Cerebellar cortex (tissue), 1 donor: ENCODE measurements around the gene C15orf39.
"Not testable (repeated sequence)": the region's sequence is repeated elsewhere in the genome, so short reads cannot be mapped to it uniquely, and the experiment has no call there.

ENCODE experiments used
- DNase-seq: peaks from one replicate; pipeline ENCODE4 v3.0.0-alpha.2; 2015; ENCODE audit warnings: low spot score

The C15orf39 gene

GRCh38 chr15:75231836-75232235 lies 30.2 kb downstream of the C15orf39 start:
- no peak for DNase-seq

- no peak for DNase-seq
Observed at GRCh38 chr15:75232252-75232813, 30.7 kb downstream of the C15orf39 start.

- no peak for DNase-seq
Observed at GRCh38 chr15:75232826-75233503, 31.3 kb downstream of the C15orf39 start.

GRCh38 chr15:75233504-75234190 lies 32.0 kb downstream of the C15orf39 start:
- DNase-seq = no peak

- no peak for DNase-seq
Observed at GRCh38 chr15:75234191-75234810, 32.6 kb downstream of the C15orf39 start.

- DNase-seq = no peak
Observed at GRCh38 chr15:75235051-75235673, 33.5 kb downstream of the C15orf39 start.

GRCh38 chr15:75235760-75236729 lies 34.4 kb downstream of the C15orf39 start:
- DNase-seq = no peak

GRCh38 chr15:75237316-75237982 lies 35.8 kb downstream of the C15orf39 start:
- no peak for DNase-seq

- no peak for DNase-seq
Observed at GRCh38 chr15:75238150-75238549, 36.5 kb downstream of the C15orf39 start.

- not testable (repeated sequence) for DNase-seq
Observed at GRCh38 chr15:75245741-75246140, 44.1 kb downstream of the C15orf39 start.

- not testable (repeated sequence) for DNase-seq
Observed at GRCh38 chr15:75248991-75249390, 47.3 kb downstream of the C15orf39 start.

GRCh38 chr15:75249726-75250125 lies 48.0 kb downstream of the C15orf39 start:
- DNase-seq = no peak

- not testable (repeated sequence) for DNase-seq
Observed at GRCh38 chr15:75251343-75251742, 49.7 kb downstream of the C15orf39 start.

GRCh38 chr15:75252285-75252684 lies 50.6 kb downstream of the C15orf39 start:
- not testable (repeated sequence) for DNase-seq

GRCh38 chr15:75258034-75258433 lies 56.4 kb downstream of the C15orf39 start, which contains the start of gene GOLGA6C:
GOLGA6C (plus strand) TSS chr15:75258334; CDS start chr15:75258599, 265 bp downstream.
- not testable (repeated sequence) for DNase-seq

GRCh38 chr15:75258620-75259343 lies 57.1 kb downstream of the C15orf39 start:
- DNase-seq = not testable (repeated sequence)

GRCh38 chr15:75259873-75260272 lies 58.2 kb downstream of the C15orf39 start:
- not testable (repeated sequence) for DNase-seq
